Tongue (tissue), 2 donors: ENCODE measurements around the gene NTSR1. TPM values are rescaled to one million over a fixed set of nuclear protein-coding genes. Genes with fewer than 3 reads are reported as not detected.

Experiments
- DNase-seq: peaks from one replicate; pipeline ENCODE4 v3.0.0-alpha.2; 2015
- total RNA-seq: library from RNA; depleted of rRNA; stranded (reverse); fragments of >200 nt; gene quantifications from one replicate; pipeline ENCODE4 v1.2.3, GENCODE V29; 2014

NTSR1 gene
- total RNA-seq, 1 donor from 2014 or later: not detected

DNA sequence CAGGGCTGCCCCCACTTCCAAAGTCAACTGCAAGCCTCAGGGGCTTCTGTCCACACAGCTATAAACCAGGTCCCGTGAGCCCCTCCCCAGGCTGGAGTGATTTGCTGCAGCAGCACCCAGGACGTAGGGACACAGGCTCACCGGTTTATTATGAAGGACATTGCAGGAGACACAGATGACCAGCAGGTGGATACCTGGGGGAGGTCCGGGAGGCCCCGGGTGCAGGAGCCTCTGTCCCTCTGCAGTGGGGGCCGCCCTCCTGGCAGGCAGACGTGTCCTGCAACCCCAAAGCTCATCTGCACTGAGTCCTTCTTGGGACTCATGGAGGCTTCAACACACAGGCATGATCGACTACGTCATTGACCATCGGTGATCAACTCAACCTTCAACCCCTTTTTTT, 14.5 kb upstream of the NTSR1 start:
- DNase-seq: no peak

GRCh38 chr20:62694868-62695267, 13.8 kb upstream of the NTSR1 start:
- DNase-seq: no peak

DNA sequence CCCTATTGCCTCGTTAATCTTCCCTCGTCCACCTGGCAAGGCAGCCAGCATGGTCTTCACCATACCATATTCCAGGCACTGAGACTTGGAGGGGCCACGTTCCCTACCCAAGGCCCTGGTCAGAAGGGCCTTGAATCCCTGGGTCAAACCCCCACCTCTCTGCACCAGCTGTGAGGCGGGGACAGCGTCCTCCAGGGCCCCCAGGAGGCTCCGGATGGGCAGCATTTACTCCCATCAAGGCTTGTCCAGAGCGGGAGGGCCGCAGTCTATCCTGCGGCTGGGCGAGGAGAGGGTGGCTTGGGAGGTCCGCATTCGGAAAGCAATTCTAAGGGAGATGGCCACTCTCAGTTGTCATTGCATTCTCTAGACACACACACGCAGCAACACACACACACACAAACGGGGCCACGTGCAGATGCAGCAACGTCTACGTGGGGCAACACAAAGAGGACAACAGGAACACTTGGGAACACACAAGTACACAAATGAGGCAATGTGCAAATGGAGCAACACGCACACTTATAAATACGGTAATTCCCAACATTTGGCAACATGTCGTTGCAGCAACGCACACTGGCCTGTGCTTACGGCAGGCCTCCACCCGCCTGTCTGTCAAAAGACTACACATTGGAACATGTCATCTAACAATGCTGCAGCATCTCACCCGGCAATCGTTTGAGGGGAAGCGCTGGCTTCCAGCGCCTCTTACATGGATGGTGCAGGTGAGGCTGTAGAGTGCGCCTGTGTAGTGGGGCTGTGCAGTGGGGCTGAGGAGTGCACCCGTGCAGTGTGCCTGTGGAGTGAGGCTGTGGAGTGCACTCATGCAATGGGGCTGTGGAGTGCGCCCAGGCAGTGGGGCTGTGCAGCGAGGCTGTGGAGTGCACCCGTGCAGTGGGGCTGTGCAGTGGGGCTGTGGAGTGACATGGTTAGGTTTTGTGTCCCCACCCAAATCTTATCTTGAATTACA, 12.9 kb upstream of the NTSR1 start:
- DNase-seq: no peak

DNA sequence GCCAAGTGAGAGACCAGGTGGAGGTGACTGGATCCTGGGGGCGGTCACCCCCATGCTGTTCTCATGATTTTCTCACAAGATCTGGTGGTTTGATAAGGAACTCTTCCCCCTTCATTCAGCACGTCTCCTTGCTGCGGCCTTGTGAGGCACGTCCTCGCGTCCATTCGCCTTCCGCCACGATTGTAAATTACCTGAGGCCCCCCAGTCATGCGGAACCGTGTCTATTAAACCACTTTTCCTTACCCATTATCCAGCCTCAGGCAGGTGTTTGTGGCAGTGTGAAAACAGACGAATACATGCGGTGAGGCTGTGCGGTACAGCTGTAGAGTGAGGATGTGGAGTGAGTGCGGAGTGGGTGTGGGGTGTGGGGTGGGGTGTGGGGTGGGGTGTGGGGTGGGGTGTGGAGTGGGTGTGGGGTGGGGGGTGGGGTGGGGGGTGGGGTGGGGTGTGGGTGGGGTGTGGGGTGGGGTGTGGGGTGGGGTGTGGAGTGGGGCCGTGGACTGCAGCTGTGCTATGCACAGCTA, 12.1 kb upstream of the NTSR1 start:
- no peak for DNase-seq

DNA sequence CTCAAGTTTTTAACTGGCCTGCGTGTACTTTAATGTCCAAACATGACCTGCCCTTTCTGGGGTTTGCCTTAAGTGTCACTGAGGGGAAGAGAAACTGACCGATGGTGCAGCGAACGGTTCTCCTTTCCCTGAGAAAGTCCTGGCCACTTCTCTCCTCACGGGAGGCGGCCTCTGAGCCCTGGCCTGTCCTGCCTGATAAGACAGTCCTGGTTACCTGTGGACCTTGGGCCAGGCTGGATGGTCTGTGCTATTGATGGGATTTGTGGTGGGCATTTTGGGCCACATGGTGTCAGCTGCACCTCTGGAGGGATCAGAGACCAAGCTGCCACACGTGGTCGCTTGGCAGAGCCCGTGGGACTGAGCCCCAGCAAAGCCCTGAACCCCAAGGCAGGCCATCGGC, 11.6 kb upstream of the NTSR1 start:
- DNase-seq: no peak

- no peak for DNase-seq
Measured at GRCh38 chr20:62697468-62697912, 11.1 kb upstream of the NTSR1 start.

- DNase-seq: no peak
Measured at GRCh38 chr20:62698231-62698630, 10.4 kb upstream of the NTSR1 start.

DNA sequence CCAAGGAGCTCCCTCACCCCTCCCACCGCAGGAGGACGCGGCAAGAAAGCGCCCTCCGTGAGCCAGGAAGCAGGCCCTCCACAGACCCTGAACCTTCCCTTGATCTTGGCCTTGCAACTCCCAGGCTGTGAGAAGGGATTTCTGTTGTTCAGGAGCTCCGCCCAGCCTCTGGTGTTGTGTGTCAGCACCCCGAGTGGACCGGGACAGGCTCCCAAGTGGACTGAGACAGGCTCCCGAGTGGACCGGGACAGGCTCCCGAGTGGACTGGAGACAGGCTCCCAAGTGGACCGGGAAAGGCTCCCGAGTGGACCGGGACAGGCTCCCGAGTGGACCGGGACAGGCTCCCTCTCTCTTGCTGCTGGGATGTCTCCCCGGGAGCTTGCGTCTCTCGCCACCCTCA, 9.3 kb upstream of the NTSR1 start:
- no peak for DNase-seq

- DNase-seq: no peak
Measured at GRCh38 chr20:62699741-62700140, 8.9 kb upstream of the NTSR1 start.

DNA sequence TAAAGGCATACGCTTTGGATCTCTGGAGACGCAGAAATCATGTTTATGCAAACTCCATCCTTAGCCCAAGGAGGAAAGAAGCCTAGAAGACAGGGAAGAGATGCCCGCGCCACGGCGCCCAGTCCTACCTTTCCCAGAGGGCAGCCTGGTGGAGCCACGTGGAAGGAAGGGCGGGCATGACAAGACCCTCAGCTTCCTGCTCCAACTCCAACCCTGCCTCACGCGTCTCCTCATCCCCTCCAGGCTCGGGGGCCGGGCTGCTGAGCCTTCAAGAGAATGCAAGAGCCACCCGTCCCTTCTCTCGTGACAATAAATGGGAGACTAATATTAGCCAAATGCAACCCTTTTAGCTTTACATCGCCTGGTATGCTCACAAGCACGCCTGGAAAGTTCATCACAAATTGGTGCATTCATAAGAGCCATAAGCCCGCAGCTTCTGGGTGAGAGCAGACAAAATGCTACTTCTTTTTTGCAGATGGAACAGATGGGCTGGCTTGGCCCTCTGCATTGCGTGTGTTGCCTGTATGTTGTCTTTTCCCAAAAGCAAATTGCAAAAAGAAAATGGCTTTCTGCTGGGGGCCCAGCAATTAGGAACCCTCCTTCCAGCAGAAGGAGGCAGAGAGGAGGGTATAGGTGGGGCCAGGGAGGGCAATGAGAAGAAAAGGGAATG, 8.2 kb upstream of the NTSR1 start:
- DNase-seq: no peak

DNA sequence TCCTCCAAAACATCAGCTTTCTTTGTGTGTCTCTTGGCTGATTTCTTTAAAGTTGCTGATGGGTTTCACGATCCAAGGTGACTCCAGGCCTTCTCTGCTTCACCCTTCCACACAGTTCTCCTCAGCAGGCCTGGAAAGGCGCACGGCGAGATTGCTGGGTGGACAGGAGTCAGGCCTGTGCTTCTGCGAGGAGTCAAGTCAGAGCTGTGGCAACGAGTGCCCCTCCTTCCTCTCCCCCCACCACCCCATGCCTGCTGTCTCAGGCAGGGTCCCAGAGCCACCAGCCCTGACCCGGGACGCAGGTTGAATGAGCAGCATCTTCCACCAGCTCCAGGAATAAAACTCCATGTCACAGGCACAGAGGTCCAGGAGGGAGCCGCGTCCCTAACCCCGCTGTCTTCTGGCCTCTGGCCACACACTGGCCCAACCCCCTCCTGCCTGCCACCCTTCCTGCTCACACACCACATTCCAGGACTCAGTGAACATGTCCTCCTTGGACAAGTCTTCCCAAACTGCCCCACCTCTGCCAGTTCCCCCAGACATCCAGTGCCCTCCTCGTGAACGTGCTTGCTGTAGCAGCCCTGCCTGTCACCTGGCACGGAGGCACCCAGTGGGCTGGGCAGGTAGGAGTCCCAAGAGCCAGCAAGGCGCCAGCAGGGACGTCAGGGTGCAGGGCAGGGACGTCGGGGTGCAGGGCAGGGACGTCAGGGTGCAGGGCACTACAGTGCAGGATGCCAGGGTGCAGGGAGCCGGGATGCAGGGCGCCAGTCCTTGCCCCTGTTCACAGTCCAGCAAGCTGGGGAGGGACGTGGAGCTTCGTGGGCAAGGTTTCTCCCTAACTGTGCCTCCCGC, 7.2 kb upstream of the NTSR1 start:
- DNase-seq: no peak

GRCh38 chr20:62702013-62702300, 6.7 kb upstream of the NTSR1 start:
- no peak for DNase-seq

GRCh38 chr20:62702895-62703852, 5.5 kb upstream of the NTSR1 start:
- DNase-seq: no peak

DNA sequence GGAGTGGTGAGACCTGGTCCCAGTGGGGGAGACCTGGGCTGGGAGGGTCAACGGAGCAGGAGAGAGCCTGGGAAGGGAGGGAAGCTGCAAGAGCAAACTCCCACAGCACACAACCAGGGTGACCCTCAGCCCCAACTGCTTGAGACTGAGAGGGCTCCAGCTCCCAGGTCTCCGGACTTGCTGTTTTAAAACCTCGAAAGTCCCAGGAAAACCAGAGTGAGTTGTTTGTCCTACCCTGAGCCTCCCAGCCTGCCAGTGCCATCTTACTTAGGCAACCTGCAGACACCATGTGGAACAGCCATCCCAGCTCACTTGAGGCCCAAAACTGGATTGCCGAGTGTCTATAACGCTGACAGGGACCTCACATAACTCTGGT, 4.8 kb upstream of the NTSR1 start:
- no peak for DNase-seq

GRCh38 chr20:62704341-62704948, 4.2 kb upstream of the NTSR1 start:
- peak; percentile 99 for DNase-seq

DNA sequence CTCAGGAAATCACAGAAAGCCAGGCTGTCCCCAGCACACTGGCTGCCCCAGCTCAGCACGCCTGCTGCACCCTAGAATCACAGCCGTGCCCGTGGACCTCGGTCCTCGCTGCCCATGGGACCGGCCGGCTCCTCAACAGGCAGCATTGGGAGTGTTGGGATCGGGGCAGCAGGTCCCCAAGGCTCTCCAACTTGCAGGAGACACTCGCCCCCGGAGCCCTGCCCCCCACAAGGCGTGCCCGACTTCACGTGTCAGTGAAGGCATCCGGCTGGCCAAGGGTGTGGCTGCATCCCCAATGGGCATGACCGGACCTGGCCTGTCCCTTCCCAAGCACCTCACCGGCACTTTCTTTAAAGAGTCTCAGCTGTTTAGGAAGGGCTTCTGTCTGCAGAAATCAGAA, 3.0 kb upstream of the NTSR1 start:
- no peak for DNase-seq

- DNase-seq: no peak
Measured at GRCh38 chr20:62706344-62706743, 2.3 kb upstream of the NTSR1 start.

DNA sequence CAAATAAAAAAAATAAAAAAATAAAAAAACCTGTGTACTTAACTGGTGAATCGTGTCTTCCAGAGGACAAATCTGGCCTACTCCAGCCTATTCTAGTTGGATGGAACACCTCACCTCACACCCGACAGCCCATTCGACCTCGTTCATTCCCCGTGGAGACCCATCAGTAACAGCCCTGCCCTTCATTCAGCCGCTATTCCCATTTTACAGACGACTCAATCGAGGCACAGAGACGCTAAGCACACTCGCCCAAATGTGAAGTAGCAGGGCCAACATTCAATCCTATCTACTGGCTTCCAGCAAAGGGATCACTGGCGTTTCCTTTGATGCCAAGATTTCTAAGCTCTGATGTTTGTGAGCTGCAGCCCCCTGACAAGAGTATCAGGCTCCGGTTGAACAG, 1.8 kb upstream of the NTSR1 start:
- no peak for DNase-seq

GRCh38 chr20:62707276-62707920, 1.2 kb upstream of the NTSR1 start:
- DNase-seq: no peak

- no peak for DNase-seq
Measured at GRCh38 chr20:62707921-62708521, 615 bp upstream of the NTSR1 start.
